Bronchial epithelial cell (primary cell): ENCODE measurements around the gene BTRC. TPM values are rescaled to one million over a fixed set of nuclear protein-coding genes. Genes with fewer than 3 reads are reported as not detected.

Experiments
- DNase-seq: peaks from one replicate; pipeline ENCODE4 v3.0.0-alpha.2; 2010; ENCODE audit warnings: low read depth
- FAIRE-seq: peaks from 2 replicates; lab custom pipeline; 2011; peaks lifted over from hg19 to GRCh38; lab: Jason Lieb, UNC
- H3K27me3 ChIP-seq: 2 replicates; pipeline ENCODE4 v1.5.1; 2011; ENCODE audit warnings: low read length; ENCODE audit not compliant: control insufficient read depth, insufficient read depth
- H3K36me3 ChIP-seq: 2 replicates; pipeline ENCODE4 v1.5.1; 2011; ENCODE audit warnings: low read length; ENCODE audit not compliant: control insufficient read depth, insufficient read depth
- H3K4me3 ChIP-seq: 2 replicates; pipeline ENCODE4 v1.5.1; 2011; ENCODE audit warnings: mild to moderate bottlenecking, low read depth, low read length, control low read depth
- CTCF ChIP-seq: IDR thresholded peaks from 2 replicates; pipeline ENCODE4 v1.5.1; 2011; ENCODE audit warnings: mild to moderate bottlenecking, moderate library complexity, low read length, control low read depth, inconsistent platforms; ENCODE audit not compliant: insufficient read depth, severe bottlenecking
- total RNA-seq: library from RNA; depleted of rRNA; stranded (reverse); fragments of >200 nt; gene quantifications from 2 replicates; pipeline ENCODE4 v1.2.1, GENCODE V29; 2014

The BTRC gene
- 6.8 and 9.7 TPM in 2 replicates for total RNA-seq

GRCh38 chr10:101353692-101354327, at the start of gene BTRC:
Gene BTRC (plus strand): TSS chr10:101354165. CDS start chr10:101354181, 16 bp downstream.
- DNase-seq (peak; percentile 99), FAIRE-seq (peak; percentile 70)
- no peak for TF ChIP-seq CTCF
- H3K27me3 ChIP-seq = no peaks in the 10 kb centered on the region
- H3K36me3 ChIP-seq = no peaks in the 10 kb centered on the region
- H3K4me3 ChIP-seq = peak within 1 kb of the TSS; percentile 70

- FAIRE-seq = peak; percentile 80
- Histone ChIP-seq H3K27me3 (peaks cover 13% of the 10 kb centered on the region), H3K36me3 (no peaks in the 10 kb centered on the region), H3K4me3 (no peak overlapping the region)
- no peak for TF ChIP-seq CTCF
- DNase-seq = no peak
These were observed 49.6 kb upstream of the BTRC start for GRCh38 chr10:101304316-101304715.

GRCh38 chr10:101305320-101306241, 48.4 kb upstream of the BTRC start:
- no peak for FAIRE-seq
- TF ChIP-seq CTCF = no peak

GRCh38 chr10:101308051-101308450, 45.9 kb upstream of the BTRC start:
- no peaks in the 10 kb centered on the region for H3K36me3 ChIP-seq
- peaks cover 16% of the 10 kb centered on the region for H3K27me3 ChIP-seq
- DNase-seq = peak; percentile 87
- FAIRE-seq = no peak
- H3K4me3 ChIP-seq = no peak overlapping the region
- TF ChIP-seq CTCF = no peak

More at GRCh38 chr10:101305320-101306241, 48.4 kb upstream of the BTRC start:
- H3K36me3 ChIP-seq = no peaks in the 10 kb centered on the region
- no peak overlapping the region for H3K4me3 ChIP-seq
- peaks cover 10% of the 10 kb centered on the region for H3K27me3 ChIP-seq
- DNase-seq = no peak

- DNase-seq (no peak), FAIRE-seq (no peak)
- no peaks in the 10 kb centered on the region for H3K36me3 ChIP-seq
- H3K27me3 ChIP-seq = peaks cover 8% of the 10 kb centered on the region
- no peak for TF ChIP-seq CTCF
- H3K4me3 ChIP-seq = peak overlapping the region; percentile 11
These were observed 43.3 kb upstream of the BTRC start for GRCh38 chr10:101310529-101311184.
